Astrocyte (in vitro differentiated cells and primary cell): ENCODE results near the gene RNU1-1. TPM values are rescaled to one million over a fixed set of nuclear protein-coding genes. Genes with fewer than 3 reads are reported as not detected.
"Not testable (repeated sequence)": the region's sequence is repeated elsewhere in the genome, so short reads cannot be mapped to it uniquely, and the experiment has no call there.

Source experiments
- DNase-seq: peaks from one replicate; pipeline ENCODE4 v3.0.0-alpha.2; 2010; ENCODE audit warnings: low read depth
- FAIRE-seq: peaks from 2 replicates; lab custom pipeline; 2011; peaks lifted over from hg19 to GRCh38; lab: Jason Lieb, UNC
- H2AFZ ChIP-seq: 2 replicates; pipeline ENCODE4 v1.6.0; 2012; ENCODE audit warnings: low read depth, low read length, inconsistent platforms
- H3K27ac ChIP-seq: 2 replicates; pipeline ENCODE4 v1.5.1; 2011; ENCODE audit warnings: low read depth, low read length, inconsistent platforms
- H3K27me3 ChIP-seq: 2 replicates; pipeline ENCODE4 v1.6.0; 2011; ENCODE audit warnings: low read length, inconsistent platforms; ENCODE audit not compliant: insufficient read depth
- H3K36me3 ChIP-seq: 2 replicates; pipeline ENCODE4 v1.5.1; 2011; ENCODE audit warnings: low read length, inconsistent platforms; ENCODE audit not compliant: insufficient read depth
- H3K4me1 ChIP-seq: 2 replicates; pipeline ENCODE4 v1.5.1; 2011; ENCODE audit warnings: low read length, inconsistent platforms; ENCODE audit not compliant: insufficient read depth
- H3K4me2 ChIP-seq: 2 replicates; pipeline ENCODE4 v1.6.0; 2012; ENCODE audit warnings: low read length, inconsistent platforms
- H3K4me3 ChIP-seq: 2 replicates; pipeline ENCODE4 v1.5.1; 2011; ENCODE audit warnings: low read depth, mild to moderate bottlenecking, low read length, inconsistent platforms; ENCODE audit not compliant: insufficient read depth
- H3K79me2 ChIP-seq: 2 replicates; pipeline ENCODE4 v1.6.0; 2012; ENCODE audit warnings: mild to moderate bottlenecking, low read length, inconsistent platforms; ENCODE audit not compliant: insufficient read depth
- H3K9ac ChIP-seq: 2 replicates; pipeline ENCODE4 v1.6.0; 2012; ENCODE audit warnings: mild to moderate bottlenecking, low read length, inconsistent platforms
- H3K9me3 ChIP-seq: 2 replicates; pipeline ENCODE4 v1.5.1; 2012; ENCODE audit warnings: low read depth, mild to moderate bottlenecking, low read length, inconsistent platforms; ENCODE audit not compliant: insufficient read depth
- H4K20me1 ChIP-seq: 2 replicates; pipeline ENCODE4 v1.6.0; 2012; ENCODE audit warnings: low read length, inconsistent platforms; ENCODE audit not compliant: insufficient read depth
- H3K27ac Mint-ChIP-seq: one replicate; pipeline ENCODE4 v1.8.0; 2021; ENCODE audit warnings: mild to moderate bottlenecking, mixed read lengths; ENCODE audit not compliant: unreplicated experiment
- H3K27me3 Mint-ChIP-seq: one replicate; pipeline ENCODE4 v1.8.0; 2021; ENCODE audit warnings: low read depth, mixed read lengths; ENCODE audit not compliant: unreplicated experiment
- H3K36me3 Mint-ChIP-seq: one replicate; pipeline ENCODE4 v1.8.0; 2021; ENCODE audit warnings: low read depth, mixed read lengths; ENCODE audit not compliant: unreplicated experiment
- H3K4me1 Mint-ChIP-seq: one replicate; pipeline ENCODE4 v1.8.0; 2021; ENCODE audit warnings: low read depth, mixed read lengths; ENCODE audit not compliant: unreplicated experiment
- H3K4me3 Mint-ChIP-seq: one replicate; pipeline ENCODE4 v1.8.0; 2021; ENCODE audit warnings: mild to moderate bottlenecking, moderate library complexity, mixed read lengths; ENCODE audit not compliant: unreplicated experiment
- H3K9me3 Mint-ChIP-seq: one replicate; pipeline ENCODE4 v1.8.0; 2021; ENCODE audit warnings: mild to moderate bottlenecking, mixed read lengths; ENCODE audit not compliant: unreplicated experiment
- EZH2 ChIP-seq: IDR thresholded peaks from 2 replicates; pipeline ENCODE4 v1.6.1; 2012; ENCODE audit warnings: mild to moderate bottlenecking, low read length, inconsistent platforms; ENCODE audit not compliant: insufficient read depth
- total RNA-seq: library from RNA; stranded (reverse); gene quantifications from 2 replicates; pipeline ENCODE4 v1.2.1, GENCODE V29; 2021
- TF ChIP-seq, protein P1 (sequence below): IDR thresholded peaks from 2 replicates; pipeline ENCODE4 v1.5.1; 2011; ENCODE audit warnings: low read depth, mild to moderate bottlenecking, inconsistent platforms, low read length, moderate library complexity; ENCODE audit not compliant: insufficient read depth

RNU1-1 gene
- total RNA-seq, 1 donor from 2014 or later, result 1,356 TPM

DNA sequence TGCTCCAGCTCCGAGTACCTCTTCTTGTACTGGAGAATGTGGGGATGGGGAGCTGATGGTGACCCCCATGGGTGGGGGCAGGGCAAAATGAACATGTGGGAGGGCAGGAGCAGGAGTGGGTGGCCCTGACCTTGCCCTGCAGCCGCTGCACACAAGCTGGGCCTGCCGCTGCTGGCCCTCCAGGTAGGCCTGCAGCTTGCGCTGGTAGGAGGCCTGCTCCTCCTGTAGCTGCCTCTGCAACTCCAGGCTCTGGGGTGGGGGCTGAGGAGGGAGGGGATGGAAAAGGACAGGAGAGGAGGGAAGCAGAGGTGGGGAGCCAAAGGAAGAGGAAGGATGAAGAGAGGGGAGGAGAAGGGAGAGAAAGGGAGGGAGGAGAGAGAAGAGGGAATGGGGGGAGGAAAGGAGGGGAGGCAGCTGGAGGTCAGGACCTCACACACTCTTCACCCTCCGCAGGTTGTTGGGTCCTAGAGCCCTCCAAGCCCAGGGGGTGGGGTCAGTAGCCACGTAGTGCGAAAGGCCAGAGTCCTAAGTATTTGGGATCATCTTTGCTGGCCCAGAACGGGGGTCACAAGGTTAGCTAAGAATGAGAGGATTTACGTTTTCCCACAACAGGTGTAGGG is 22.9 kb downstream of the RNU1-1 start:
- no peak overlapping the region for H3K27ac Mint-ChIP-seq
- peaks cover 4% of the 10 kb centered on the region for H3K36me3 Mint-ChIP-seq

GRCh38 chr1:16489195-16489880 is 24.7 kb downstream of the RNU1-1 start:
- not testable (repeated sequence) for H3K9me3 Mint-ChIP-seq, H3K27ac Mint-ChIP-seq, FAIRE-seq, H3K9ac ChIP-seq, DNase-seq, H3K4me1 Mint-ChIP-seq, H3K36me3 ChIP-seq, H3K79me2 ChIP-seq, H3K27me3 Mint-ChIP-seq, H3K4me3 Mint-ChIP-seq, H3K36me3 Mint-ChIP-seq, H3K4me2 ChIP-seq, H3K4me1 ChIP-seq, H3K4me3 ChIP-seq, H2AFZ ChIP-seq, H3K27ac ChIP-seq, H3K9me3 ChIP-seq, H3K27me3 ChIP-seq, H4K20me1 ChIP-seq

More for the DNA sequence above, 22.9 kb downstream of the RNU1-1 start:
- Histone ChIP-seq H4K20me1 (peaks cover 6% of the 10 kb centered on the region), H3K4me2 (no peak overlapping the region), H3K9ac (no peak overlapping the region), H3K79me2 (peaks cover 5% of the 10 kb centered on the region), H2AFZ (no peak overlapping the region), H3K9me3 (no peaks in the 10 kb centered on the region), H3K27ac (no peak overlapping the region), H3K4me3 (no peak overlapping the region), H3K36me3 (no peaks in the 10 kb centered on the region), H3K4me1 (no peaks in the 10 kb centered on the region), H3K27me3 (no peaks in the 10 kb centered on the region)
- H3K9me3 Mint-ChIP-seq, result no peaks in the 10 kb centered on the region
- FAIRE-seq (no peak), DNase-seq (no peak)
- H3K4me3 Mint-ChIP-seq, result no peak overlapping the region
- peaks cover 2% of the 10 kb centered on the region for H3K4me1 Mint-ChIP-seq
- TF ChIP-seq, protein P1, sequence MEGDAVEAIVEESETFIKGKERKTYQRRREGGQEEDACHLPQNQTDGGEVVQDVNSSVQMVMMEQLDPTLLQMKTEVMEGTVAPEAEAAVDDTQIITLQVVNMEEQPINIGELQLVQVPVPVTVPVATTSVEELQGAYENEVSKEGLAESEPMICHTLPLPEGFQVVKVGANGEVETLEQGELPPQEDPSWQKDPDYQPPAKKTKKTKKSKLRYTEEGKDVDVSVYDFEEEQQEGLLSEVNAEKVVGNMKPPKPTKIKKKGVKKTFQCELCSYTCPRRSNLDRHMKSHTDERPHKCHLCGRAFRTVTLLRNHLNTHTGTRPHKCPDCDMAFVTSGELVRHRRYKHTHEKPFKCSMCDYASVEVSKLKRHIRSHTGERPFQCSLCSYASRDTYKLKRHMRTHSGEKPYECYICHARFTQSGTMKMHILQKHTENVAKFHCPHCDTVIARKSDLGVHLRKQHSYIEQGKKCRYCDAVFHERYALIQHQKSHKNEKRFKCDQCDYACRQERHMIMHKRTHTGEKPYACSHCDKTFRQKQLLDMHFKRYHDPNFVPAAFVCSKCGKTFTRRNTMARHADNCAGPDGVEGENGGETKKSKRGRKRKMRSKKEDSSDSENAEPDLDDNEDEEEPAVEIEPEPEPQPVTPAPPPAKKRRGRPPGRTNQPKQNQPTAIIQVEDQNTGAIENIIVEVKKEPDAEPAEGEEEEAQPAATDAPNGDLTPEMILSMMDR, result no peak
- TF ChIP-seq EZH2, result no peak
- no peaks in the 10 kb centered on the region for H3K27me3 Mint-ChIP-seq

- not testable (repeated sequence) for H4K20me1 ChIP-seq, FAIRE-seq, H3K4me3 Mint-ChIP-seq, H3K4me3 ChIP-seq, H3K79me2 ChIP-seq, H3K9me3 ChIP-seq, H3K9me3 Mint-ChIP-seq, H3K4me1 ChIP-seq, H3K27me3 ChIP-seq, H3K36me3 Mint-ChIP-seq, H3K4me2 ChIP-seq, H3K4me1 Mint-ChIP-seq, H3K27me3 Mint-ChIP-seq, H3K36me3 ChIP-seq, H3K27ac Mint-ChIP-seq, DNase-seq, H3K27ac ChIP-seq, H3K9ac ChIP-seq, H2AFZ ChIP-seq
These were observed 27.1 kb downstream of the RNU1-1 start for GRCh38 chr1:16487011-16487410.

GRCh38 chr1:16486316-16486715 is 27.8 kb downstream of the RNU1-1 start:
- H3K27me3 Mint-ChIP-seq, H3K4me1 Mint-ChIP-seq, H3K27me3 ChIP-seq, H3K36me3 ChIP-seq, H3K4me3 ChIP-seq, H3K27ac ChIP-seq, FAIRE-seq, H3K4me1 ChIP-seq, H2AFZ ChIP-seq, H3K27ac Mint-ChIP-seq, H3K9me3 Mint-ChIP-seq, H4K20me1 ChIP-seq, H3K4me2 ChIP-seq, H3K9ac ChIP-seq, H3K9me3 ChIP-seq, H3K79me2 ChIP-seq, H3K4me3 Mint-ChIP-seq, DNase-seq, H3K36me3 Mint-ChIP-seq: not testable (repeated sequence)
